T1000 (cell line): ENCODE data around the gene EXOC7.

Source experiments
- DNase-seq: peaks from one replicate; lab custom pipeline; 2025; ENCODE audit warnings: mixed read lengths; lab: John Stamatoyannopoulos, UW

EXOC7 gene

GRCh38 chr17:76121932-76122430 is 18.4 kb upstream of the EXOC7 start:
- DNase-seq = no peak

DNA sequence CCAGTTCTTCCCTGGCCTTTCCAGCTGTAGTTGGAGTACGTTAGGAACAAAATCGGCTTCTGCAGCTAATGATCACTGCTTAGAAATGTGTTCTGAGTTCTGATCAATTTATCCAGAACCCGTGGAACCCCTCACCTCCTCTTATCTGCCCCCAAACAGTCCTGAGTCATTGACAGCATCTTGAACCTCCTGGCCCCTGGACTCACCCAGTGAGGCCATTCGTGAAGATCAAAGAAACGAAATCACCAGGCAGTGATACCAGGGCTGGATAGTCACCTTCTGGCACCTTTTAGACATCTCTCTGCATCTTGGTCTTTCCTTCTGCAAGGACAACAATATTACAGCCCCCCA is 17.0 kb upstream of the EXOC7 start:
- DNase-seq = no peak

- DNase-seq = no peak
These were observed 16.1 kb upstream of the EXOC7 start for GRCh38 chr17:76119409-76120371.

DNA sequence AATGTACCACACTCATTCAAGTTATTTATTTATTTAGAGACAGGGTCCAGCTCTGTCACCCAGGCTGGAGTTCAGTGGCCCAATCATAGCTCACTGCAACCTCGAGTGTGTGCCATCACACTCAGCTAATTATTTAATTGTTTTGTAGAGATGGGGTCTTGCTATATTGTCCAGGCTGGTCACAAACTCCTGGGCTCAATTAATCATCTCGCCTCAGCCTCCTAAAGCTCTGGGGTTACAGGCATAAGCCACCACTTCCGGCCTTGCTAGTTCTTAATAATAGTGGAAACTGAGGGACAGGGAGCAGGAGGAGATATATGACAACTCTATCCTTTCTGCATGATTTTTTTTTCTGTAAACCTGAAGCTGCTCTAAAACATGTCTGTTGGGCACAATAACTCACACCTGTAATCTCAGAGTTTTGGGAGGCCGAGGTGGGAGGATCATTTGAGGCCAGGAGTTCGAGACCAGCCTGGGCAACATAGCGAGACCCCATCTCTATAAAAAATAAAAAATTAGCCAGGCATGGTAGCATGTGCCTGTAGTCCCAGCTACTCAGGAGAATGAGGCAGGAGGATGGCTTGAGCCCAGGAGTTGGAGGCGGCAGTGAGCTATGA is 11.7 kb upstream of the EXOC7 start:
- DNase-seq = no peak

DNA sequence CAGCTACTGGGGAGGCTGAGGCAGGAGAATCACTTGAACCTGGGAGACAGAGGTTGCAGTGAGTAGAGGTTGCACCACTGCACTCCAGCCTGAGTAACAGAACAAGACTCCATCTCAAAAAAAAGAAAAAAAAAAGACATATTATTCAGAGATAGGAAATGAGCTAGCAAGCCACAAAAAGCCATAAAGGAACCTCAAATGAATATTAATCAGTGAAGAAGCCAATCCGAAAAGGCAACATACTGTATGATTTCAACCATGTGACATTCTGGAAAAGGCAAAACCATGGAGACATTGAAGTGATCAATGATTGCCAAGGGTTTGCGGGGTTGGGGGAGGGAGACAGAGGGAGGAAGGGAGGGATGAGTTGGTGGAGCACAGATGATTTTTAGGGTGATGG is 8.4 kb upstream of the EXOC7 start:
- DNase-seq = no peak

DNA sequence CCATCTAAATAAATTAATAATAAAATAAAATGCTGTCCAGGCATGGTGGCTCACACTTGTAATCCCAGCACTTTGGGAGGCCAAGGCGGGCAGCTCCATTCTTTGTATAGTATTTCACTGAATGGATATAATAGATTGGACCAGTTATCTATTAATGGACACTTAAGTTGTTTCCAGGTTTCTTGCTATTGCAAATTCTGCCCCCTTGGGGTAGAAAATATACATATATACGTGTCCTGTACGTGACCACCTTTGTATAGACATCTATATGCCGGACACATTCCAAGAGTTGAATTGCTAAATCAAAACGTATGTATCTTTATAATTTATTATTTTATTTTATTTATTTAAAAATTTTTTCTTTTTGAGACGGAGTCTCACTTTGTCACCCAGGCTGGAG is 3.9 kb upstream of the EXOC7 start:
- DNase-seq = no peak

DNA sequence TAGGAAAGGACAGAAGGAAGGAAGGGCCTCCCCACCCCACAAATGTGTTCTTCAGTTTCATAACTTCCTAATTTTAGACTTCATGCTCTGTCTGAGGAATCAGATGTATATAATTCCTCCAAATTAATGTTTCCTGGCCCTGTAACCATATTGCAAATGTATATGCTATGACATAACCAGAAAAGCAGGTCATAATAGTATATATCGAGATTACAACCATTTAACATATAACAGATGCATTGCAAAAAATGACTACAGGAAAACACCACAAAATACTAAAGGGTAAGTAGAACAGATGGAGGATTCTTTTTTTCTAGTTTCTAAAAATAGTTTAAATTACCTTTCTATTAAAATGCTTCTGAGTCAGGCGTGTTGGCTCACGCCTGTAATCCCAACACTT is 3.1 kb upstream of the EXOC7 start:
- no peak for DNase-seq

DNA sequence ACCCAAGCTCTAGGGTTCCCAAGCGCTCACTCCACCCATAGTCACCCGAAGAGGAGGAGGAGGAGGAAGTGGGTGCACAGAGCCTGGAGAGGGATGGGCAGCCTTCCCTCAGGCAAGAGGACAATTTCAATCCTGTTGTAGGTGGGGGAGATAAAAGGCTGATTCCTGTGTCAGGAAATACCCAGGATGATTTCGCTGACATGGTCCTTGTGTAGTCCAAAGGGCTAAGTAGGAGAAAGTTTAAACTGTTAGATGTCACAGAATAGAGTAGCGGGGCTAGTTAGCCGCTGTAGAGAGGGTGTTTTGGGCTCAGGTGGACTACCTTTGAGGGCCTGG is 1.3 kb upstream of the EXOC7 start:
- no peak for DNase-seq

DNA sequence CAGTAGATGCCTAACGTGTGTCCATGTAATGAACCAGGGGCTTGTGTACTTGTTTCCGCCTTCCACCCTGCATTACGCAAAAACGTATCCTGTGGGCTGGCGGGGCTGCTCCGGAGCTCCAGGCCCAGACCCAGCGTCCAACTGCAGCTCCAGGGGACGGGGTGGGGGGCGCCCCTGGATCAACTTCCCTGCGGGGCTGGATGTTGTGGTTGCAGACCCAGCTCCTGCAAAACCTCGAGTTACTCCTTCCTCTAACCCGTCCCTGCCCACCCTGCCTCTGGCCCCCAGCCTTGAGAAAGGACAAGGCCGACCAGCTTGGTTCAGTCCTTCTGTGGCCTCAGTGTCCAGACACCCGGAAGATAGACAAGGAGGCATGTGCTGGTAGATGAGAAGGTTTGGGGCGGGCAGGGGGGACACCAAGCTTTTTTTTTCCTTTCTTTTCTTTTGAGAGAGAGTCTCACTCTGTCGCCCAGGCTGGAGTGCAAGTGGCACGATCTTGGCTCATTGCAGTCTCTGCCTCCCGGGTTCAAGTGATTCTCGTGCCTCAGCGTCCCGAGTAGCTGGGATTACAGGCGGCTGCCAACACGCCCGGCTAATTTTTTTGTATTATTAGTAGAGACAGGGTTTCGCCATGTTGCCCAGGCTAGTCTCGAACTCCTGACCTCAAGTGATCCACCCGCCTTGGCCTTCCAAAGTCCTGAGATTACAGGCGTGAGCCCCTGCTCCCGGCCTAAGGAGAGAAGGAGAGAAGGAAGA is 731 bp upstream of the EXOC7 start:
- DNase-seq = no peak

DNA sequence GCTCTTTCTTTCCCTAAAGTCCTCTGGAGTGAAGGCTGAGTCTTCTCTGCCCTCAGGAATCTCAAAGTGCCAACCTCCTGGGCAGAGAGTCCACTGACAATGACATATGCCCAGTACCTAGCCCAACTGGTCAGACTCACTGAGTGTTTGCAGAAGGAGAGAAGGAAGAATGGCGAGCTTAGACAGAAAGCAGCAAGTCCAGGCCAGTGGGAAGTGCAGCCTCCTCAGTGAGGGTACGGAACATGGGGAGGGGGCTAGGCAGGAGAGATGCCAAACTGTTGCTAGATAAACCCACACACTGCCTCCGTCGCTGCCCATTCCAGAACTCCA is 678 bp downstream of the EXOC7 start:
- no peak for DNase-seq

DNA sequence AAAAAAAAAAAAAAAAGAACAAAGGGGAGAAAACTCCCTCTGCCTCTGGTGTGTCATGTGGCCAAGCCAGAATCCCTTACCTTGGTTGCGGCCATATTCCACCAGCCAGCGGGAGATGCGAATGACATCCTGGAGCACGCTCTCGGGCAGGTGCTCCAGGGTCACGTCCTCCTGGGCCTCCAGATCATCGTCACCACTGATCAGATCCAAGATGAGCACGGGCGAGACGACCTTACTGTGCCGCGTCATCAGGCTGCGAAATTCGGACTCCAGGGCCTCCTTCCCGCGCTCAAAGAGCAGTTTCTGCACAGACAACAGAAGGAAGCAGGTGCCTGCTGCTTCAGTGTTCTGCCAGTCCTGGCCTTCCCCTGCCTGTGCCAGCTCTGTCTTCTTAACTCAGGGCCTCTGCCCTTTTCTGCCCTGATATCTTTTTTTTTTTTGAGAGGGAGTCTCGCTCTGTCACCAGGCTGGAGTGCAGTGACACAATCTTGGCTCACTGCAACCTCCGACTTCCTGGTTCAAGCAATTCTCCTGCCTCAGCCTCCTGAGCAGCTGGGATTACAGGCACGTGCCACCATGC is 5.8 kb downstream of the EXOC7 start:
- no peak for DNase-seq

DNA sequence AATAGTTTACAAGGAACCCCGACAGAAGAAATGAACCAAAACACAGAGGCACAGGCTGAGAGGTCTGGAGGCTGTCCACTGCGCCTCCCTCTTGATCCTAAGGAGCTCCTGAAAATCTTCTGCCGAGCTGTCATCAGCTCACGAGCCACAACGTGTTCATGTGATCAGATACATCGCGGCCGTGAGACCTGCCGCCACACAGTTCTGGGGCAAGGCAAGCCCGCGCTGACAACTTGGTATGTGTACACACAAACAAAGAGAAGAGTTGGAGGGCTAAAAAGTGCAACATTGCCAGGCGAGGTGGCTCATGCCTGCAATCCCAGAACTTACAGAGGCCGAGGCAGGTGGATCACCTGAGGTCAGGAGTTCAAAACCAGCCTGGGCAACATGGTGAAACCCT is 7.6 kb downstream of the EXOC7 start:
- DNase-seq = no peak

- DNase-seq = no peak
These were observed 9.5 kb downstream of the EXOC7 start for GRCh38 chr17:76094046-76094445.

GRCh38 chr17:76092526-76093413 is 10.8 kb downstream of the EXOC7 start:
- DNase-seq = no peak

GRCh38 chr17:76091526-76092286 is 11.9 kb downstream of the EXOC7 start:
- DNase-seq = no peak

- DNase-seq = no peak
These were observed 13.0 kb downstream of the EXOC7 start for GRCh38 chr17:76090517-76091129.

- DNase-seq = no peak
These were observed 13.7 kb downstream of the EXOC7 start for GRCh38 chr17:76089680-76090516.

GRCh38 chr17:76088868-76089576 is 14.6 kb downstream of the EXOC7 start:
- no peak for DNase-seq
